HG03469 (cell line): ENCODE data around the gene ARL3.
"Not testable (repeated sequence)": the region's sequence is repeated elsewhere in the genome, so short reads cannot be mapped to it uniquely, and the experiment has no call there.

ENCODE experiments used
- ATAC-seq: cut with Tn5 transposase; IDR thresholded peaks from one replicate; pipeline ENCODE4 v1.9.1; 2021; ENCODE audit warnings: mild to moderate bottlenecking, moderate library complexity, moderate number of reproducible peaks; ENCODE audit not compliant: unreplicated experiment

The ARL3 gene

GRCh38 chr10:102738692-102739121, 24.5 kb upstream of the ARL3 start:
- no peak for ATAC-seq

DNA sequence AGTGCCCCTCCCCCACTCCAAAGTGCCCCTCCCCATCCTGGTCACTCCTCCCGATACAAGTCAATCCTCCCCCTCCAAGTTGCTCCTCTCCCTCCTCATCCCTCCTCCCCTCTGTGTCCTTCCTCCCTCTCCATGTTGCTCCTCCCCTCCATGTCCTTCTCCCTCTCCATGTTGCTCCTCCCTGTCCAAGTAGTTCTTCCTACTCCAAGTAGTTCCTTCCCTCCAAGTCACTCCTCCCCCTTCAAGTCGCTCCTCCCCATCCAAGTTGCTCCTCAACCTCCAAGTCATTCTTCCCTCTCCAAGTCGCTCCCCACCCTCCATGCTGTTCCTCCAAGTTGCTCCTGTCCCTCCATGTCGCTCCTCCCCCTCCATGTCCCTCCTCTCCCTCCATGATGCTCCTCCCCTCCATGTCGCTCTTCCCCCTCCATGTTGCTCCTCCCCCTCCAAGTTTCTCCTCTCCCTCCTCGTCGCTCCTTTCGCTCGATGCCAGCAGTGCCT, 20.9 kb upstream of the ARL3 start:
- ATAC-seq = no peak

DNA sequence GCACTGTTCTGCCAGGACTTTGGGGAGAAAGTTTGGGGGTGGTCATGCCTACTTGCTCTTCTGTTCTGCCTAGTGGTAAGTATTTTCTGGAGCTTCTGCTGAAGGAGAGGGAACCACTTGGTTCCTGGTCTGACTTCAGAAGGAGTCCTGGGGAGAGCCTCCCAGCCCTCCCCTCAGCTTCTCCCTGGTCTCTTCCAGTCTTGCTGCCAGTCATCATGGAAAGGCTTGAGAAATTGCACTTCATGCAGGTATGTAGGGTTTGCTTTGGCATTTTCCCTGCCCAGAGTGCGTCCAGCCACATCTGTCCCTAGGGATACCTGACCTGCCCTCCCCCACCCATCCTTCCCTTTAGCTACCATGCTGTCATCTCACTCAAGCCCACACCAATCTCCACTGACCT, 18.5 kb upstream of the ARL3 start:
- ATAC-seq = no peak

- no peak for ATAC-seq
Measured at GRCh38 chr10:102731222-102731800, 17.1 kb upstream of the ARL3 start.

- ATAC-seq = no peak
Measured at GRCh38 chr10:102729029-102730026, 15.1 kb upstream of the ARL3 start.

DNA sequence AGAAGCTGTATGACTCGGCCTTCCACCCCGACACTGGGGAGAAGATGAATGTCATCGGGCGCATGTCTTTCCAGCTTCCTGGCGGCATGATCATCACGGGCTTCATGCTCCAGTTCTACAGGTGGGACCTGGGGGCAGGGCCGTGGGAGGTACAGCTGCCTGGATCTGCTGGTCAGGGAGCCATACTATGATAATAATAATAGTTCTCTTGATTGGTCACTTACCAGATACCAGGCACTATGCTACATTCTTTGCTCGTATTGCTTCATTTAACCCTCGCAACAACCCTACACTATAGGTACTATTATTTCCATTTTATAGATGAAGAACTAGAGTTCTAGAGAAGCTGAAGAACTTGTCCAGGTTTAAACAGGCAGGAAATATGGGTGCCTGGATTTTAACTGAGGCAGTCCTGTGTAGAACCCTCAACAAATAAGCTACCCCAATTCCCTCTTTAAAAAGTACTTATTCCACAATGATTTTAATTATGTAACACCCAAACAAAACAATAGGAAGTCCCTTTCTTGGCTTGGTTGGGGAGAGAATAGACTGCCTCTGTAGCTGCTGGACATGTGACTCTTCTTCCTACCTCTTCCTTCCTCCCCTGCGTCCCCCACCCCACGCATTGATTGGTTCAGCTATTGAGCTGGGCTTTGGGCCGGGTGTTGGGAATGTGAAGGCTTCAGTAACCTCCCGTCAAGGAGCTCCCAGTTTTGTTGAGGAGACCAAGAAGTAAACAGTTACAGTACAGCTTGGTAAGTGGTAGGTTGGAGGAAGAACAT, 13.0 kb upstream of the ARL3 start:
- no peak for ATAC-seq

DNA sequence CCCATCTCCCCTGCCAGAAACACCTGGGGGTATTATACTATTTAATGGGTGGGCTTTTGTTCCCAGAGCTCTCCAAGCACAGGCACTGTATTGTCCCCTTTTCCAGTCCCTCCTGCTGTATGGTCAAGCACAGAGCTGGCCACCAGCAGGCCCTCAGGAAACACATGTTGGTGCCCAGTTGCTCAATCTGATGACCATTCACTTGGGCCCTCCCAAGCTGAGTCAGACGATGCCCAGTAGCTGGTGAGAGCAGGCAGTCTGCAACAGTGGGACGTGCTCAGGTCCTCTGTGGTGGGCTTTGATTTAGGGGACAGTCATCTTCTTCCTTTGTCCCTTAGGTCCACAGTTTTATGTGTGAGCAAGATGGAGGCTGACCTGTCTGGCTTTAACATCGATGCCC, 12.1 kb upstream of the ARL3 start:
- ATAC-seq = no peak

- no peak for ATAC-seq
Measured at GRCh38 chr10:102723989-102724388, 9.8 kb upstream of the ARL3 start.

DNA sequence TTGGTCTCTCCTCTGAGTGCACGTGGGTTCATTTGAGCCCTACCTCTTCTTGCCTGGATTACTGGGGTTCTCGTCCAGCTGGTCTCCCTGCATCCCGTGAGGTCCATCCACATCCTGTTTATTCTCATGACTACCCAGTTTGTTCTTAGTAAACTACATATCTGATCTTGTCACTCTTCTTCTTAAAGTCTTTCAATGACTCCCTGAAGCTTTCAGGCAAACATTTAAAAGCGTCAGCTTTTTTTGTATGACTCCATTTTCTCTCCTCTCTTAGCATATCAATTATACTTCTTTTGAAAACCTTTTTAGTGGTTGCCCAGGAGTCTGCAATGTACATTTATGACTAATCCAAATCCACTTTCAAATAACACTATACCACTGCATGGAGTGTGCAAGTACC, 7.8 kb upstream of the ARL3 start:
- ATAC-seq = no peak

DNA sequence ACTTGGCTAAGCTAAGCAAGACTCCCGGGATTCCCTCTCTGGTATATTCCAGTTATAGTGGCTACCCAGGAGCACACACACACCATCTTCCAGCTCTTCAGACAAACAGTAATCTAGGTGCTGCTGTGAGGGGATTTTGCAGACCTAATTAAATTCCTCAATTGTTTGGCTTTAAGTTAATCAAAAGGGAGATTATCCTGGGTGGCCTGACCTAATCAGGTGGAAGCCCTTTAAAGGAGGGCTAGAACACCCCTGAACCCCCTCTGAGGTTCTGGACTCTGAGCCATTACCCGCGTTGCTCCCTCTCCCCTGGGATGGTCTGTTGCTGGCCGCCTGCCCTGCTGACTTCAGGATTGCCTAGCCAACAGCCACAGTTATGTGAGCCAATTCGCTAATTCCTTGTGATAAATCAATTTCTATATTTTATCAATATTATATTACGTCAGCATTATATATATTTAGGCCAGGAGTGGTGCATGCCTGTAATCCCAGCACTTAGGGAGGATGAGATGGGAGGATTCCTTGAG, 6.6 kb upstream of the ARL3 start:
- ATAC-seq = no peak

DNA sequence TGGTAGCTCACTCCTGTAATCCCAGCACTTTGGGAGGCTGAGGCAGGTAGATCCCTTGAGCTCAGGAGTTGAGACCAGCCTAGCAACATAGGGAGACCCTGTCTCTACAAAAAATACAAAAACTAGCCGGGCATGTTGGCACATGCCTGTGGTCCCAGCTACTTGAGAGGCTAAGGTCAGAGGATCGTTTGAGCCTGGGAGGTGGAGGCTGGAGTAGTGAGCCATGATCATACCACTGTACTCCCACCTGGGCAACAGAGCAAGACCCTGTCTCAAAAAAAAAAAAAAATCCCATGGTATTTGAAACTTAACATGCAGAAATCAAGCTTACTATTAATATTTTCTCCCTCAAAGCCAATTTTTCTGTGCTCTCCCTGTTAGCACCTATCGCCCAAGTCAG, 6.1 kb upstream of the ARL3 start:
- ATAC-seq = no peak

GRCh38 chr10:102718220-102718619, 4.0 kb upstream of the ARL3 start:
- ATAC-seq = no peak

DNA sequence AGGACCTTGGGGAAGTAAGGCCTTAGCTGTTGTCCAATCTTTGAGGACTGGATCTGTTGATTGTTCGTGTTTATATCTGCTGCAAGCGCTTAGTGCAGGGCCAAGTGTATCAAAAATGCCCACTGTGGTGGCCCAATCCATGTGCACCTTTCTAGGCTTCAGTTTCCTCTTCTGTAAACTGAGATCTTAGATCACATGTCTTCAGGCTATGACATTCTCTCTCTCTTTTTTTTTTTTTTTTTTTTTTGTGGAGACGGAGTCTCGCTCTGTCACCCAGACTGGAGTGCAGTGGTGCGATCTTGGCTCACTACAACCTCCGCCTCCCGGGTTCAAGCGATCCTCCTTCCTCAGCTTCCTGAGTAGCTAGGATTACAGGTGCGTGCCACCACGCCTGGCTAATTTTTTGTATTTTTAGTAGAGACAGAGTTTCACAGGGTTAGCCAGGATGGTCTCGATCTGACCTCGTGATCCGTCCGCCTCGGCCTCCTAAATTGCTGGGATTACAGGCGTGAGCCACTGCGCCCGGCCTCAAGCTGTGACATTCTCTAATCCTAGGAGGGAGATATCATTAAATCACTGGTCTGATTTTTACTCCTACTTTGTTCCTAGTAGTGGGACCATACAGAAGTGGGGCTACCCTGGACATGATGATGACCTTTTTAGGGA, 2.8 kb upstream of the ARL3 start:
- not testable (repeated sequence) for ATAC-seq

- no peak for ATAC-seq
Measured at GRCh38 chr10:102715880-102716279, 1.7 kb upstream of the ARL3 start.

- ATAC-seq = no peak
Measured at GRCh38 chr10:102714621-102715455, 641 bp upstream of the ARL3 start, which contains the start of gene SFXN2. TSS of gene SFXN2 (plus strand) at chr10:102714636. CDS start at chr10:102726637, 12,001 bp downstream.

DNA sequence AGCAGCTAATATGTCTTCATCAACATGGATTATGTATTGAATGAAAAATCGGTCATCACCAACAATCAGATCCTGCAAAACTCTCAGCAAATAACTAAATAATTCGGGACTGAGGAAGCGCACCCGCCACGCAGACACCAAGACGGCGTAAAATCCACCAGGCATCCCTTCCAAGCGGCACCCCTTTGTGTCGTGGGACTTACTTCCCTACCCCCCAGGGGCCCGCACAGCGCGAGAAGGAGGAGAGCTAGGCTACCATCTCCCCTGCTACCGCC, 721 bp downstream of the ARL3 start:
- ATAC-seq = peak; percentile 24

DNA sequence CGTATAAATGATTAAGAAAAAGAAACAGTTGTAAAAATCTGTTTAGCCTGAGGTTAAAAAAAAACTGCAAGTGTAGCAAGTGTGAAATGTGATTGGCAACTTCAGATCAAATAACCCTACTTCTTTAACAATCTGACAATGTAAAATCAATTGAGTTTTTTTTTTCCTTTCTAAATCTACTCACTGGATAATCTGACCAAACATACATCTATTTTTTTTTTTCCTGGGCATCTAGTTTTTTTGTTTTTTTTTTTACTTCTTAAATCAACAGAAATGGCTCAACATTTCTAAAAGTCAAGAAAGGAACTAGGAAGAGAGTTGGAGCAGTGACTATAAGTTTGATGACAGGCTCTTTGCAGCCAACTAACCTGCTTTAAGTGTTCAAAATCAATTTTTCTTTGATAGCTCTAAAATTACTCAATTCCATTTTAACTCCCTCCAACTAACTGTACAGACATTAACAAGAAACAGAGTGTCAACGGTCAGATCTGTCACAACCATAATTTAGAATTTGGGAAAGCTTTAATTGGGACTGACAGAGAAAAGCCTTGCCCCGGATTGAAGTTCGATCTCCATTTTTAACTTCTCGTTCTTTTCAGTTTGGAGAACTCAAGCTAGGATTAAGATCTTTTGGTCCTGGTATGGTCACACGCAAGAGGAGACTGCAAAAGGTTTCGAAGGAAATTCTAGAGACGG, 1.2 kb downstream of the ARL3 start:
- no peak for ATAC-seq

DNA sequence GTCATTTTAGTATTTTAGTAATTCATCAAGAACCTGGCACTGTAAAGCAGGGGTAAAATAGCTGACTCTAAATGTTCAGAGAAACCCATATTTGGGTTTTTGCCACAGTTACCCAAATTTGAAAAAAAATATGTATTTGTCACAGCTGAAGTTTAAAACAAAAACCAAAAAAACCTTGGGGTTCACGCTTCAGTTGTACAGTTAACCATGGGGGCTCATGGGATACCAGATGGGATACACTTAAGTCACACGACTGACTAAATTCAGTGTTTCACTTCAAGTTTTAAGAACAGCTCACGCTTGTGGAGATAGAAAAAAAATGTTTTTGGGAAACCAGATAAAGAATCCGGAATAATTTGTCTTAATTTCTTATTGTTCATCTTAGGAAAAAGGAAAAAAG, 2.1 kb downstream of the ARL3 start:
- no peak for ATAC-seq

GRCh38 chr10:102710609-102711008, 3.6 kb downstream of the ARL3 start:
- ATAC-seq = no peak
